Measurements from ENCODE around the gene INPP5K.
A peak's percentile ranks its signal among the peaks of the same experiment; 100 is the strongest.

Gene INPP5K

DNA sequence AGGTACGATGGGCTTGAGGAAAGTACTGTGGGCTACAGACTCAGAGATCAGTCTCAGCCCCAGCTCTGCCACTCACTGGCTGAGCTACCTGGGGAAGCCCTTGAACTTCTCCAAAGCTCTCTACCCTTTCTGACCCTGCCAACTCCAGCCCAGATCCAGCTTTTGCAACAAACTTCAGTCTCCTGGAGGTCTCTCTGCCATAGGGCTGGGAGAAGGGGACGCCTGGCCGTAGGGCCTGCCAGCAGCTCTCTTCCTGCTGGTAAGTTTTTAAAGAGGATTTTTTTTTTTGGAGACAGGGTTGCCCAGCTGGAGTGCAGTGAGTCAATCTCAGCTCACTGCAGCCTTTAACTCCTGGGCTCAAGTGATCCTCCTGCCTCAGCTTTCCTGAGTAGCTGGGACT, 11.5 kb downstream of the INPP5K start:
- Mint-ChIP-seq H3K9me3 (no peaks in the 10 kb centered on the region), H3K36me3 (ENCODE audit: low read depth) (no peaks in the 10 kb centered on the region), H3K4me1 (peaks cover 42% of the 10 kb centered on the region), H3K4me3 (no peak overlapping the region), H3K27ac (no peak overlapping the region), H3K27me3 (ENCODE audit: low read depth, poor library complexity) (peaks cover 8% of the 10 kb centered on the region)
- DNase-seq, result no peak
- TF ChIP-seq, protein P1, sequence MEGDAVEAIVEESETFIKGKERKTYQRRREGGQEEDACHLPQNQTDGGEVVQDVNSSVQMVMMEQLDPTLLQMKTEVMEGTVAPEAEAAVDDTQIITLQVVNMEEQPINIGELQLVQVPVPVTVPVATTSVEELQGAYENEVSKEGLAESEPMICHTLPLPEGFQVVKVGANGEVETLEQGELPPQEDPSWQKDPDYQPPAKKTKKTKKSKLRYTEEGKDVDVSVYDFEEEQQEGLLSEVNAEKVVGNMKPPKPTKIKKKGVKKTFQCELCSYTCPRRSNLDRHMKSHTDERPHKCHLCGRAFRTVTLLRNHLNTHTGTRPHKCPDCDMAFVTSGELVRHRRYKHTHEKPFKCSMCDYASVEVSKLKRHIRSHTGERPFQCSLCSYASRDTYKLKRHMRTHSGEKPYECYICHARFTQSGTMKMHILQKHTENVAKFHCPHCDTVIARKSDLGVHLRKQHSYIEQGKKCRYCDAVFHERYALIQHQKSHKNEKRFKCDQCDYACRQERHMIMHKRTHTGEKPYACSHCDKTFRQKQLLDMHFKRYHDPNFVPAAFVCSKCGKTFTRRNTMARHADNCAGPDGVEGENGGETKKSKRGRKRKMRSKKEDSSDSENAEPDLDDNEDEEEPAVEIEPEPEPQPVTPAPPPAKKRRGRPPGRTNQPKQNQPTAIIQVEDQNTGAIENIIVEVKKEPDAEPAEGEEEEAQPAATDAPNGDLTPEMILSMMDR (IDR thresholded peaks at IDR 0.05), result no peak

DNA sequence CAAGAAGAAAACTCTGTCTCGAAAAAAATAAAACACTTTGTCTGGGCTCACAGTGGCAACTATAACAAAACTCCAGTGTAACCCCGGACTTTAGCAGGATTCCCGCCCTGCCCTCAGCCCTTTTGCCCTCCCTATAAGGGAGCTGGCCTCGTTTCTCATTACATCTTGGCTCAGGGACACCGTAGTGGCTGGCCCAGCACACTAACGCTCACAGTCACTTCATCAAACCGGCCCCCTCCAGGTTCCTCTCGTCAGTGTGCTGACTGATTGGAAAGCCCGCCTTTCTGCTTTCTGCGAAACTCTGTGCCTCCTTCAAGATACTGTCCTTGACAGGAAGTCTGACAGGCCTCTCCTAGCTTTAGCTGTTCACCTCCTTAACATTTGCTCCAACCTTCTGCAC, 12.7 kb downstream of the INPP5K start:
- no peak overlapping the region for H3K27ac Mint-ChIP-seq
- no peak for DNase-seq
- peaks cover 11% of the 10 kb centered on the region for H3K27me3 Mint-ChIP-seq (ENCODE audit: low read depth, poor library complexity)
- TF ChIP-seq, protein P1 (IDR thresholded peaks at IDR 0.05), result no peak
- H3K9me3 Mint-ChIP-seq, result no peaks in the 10 kb centered on the region
- no peak overlapping the region for H3K4me3 Mint-ChIP-seq
- H3K36me3 Mint-ChIP-seq (ENCODE audit: low read depth), result no peaks in the 10 kb centered on the region
- H3K4me1 Mint-ChIP-seq, result peaks cover 44% of the 10 kb centered on the region

DNA sequence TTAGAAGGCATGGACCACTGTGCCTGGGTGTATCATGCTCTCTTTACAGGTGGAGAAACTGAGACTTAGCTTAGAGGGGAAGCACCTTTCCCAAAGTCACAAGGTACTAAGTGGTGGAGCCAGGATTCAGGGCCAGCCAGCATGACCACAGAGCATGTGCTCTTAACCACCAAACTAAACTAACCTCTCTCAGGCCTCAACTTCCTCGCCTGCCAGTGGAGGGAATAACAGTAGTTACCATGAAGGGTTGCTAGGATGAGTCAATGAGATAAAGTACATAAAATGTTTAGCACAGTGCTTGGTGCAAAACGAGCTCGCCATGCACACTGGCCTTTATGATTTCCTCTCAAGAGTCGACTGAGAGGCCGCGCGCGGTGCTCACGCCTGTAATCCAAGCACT, 17.5 kb downstream of the INPP5K start:
- H3K27me3 Mint-ChIP-seq (ENCODE audit: low read depth, poor library complexity), result peaks cover 12% of the 10 kb centered on the region
- H3K27ac Mint-ChIP-seq, result no peak overlapping the region
- no peaks in the 10 kb centered on the region for H3K9me3 Mint-ChIP-seq
- H3K4me1 Mint-ChIP-seq, result peaks cover 28% of the 10 kb centered on the region
- TF ChIP-seq, protein P1 (IDR thresholded peaks at IDR 0.05), result no peak
- DNase-seq, result no peak
- no peak overlapping the region for H3K4me3 Mint-ChIP-seq
- no peaks in the 10 kb centered on the region for H3K36me3 Mint-ChIP-seq (ENCODE audit: low read depth)

DNA sequence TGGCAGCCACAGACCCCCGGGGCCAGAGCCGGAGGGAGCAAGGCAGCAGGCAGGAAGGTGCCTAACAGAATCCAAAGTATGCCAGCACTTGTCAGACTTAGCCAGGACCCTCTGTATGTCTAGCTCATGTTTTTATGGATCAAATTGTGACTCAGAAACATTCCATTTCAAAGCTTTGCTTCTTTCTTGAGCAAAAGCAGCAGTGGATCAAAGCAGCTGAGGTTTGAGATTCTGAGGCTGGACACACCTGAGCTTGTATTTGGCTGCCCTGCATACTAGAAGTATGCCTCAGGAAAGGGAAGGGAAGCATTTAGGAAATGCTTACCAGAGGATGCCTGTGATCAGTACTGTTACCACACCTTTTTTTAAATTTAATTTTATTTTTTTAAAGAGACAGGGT, 18.2 kb downstream of the INPP5K start:
- Mint-ChIP-seq H3K4me3 (no peak overlapping the region), H3K27me3 (ENCODE audit: low read depth, poor library complexity) (peaks cover 17% of the 10 kb centered on the region), H3K36me3 (ENCODE audit: low read depth) (no peaks in the 10 kb centered on the region), H3K27ac (no peak overlapping the region), H3K4me1 (peaks cover 31% of the 10 kb centered on the region), H3K9me3 (no peaks in the 10 kb centered on the region)
- DNase-seq, result no peak
- TF ChIP-seq, protein P1 (IDR thresholded peaks at IDR 0.05), result no peak

DNA sequence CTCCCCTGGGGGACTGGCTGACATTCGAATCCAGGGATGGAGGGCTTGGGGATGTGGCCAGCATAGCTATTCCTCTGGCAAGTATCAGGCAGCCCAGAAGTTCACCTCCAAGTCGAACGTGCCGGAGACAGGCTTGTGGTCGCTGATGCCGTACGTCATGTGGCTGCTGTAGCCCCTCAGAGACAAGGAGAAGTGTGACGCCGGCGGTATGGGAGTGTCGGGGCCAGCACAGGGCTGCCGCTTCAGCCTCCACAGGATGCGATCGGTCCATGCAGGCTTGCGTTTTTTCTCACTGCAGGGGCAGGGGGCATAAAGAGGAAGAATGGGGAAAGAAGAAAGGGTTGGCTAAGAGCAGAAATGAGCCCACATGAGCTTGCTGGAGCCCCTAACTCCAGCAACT, 18.6 kb downstream of the INPP5K start:
- TF ChIP-seq, protein P1 (IDR thresholded peaks at IDR 0.05), result no peak
- Mint-ChIP-seq H3K4me3 (no peak overlapping the region), H3K36me3 (ENCODE audit: low read depth) (no peaks in the 10 kb centered on the region), H3K27ac (peak overlapping the region; percentile 84), H3K4me1 (peaks cover 35% of the 10 kb centered on the region), H3K9me3 (no peaks in the 10 kb centered on the region), H3K27me3 (ENCODE audit: low read depth, poor library complexity) (peaks cover 20% of the 10 kb centered on the region)
- DNase-seq, result no peak

DNA sequence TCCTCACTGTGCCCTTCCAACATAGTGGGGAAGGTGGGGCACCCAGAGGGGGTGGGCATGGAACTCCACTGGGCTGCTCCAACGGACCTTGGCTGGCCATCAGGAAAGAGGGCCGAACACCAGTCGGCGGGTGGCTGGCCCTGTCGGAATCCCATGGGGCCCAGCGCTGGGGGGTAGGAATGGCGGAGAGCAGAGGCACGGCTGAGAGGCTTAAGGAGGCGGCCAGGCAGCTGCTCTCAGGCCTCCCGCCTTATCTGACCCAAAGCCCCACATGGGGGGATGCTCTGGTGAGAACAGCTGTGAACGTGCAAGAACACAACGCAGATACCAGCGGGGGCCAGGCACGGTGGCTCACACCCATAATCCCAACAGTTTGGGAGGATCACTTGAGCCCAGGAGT, 19.5 kb downstream of the INPP5K start:
- H3K4me1 Mint-ChIP-seq, result peaks cover 40% of the 10 kb centered on the region

More for the DNA sequence above, 19.5 kb downstream of the INPP5K start:
- H3K36me3 Mint-ChIP-seq (ENCODE audit: low read depth), result no peaks in the 10 kb centered on the region
- no peak overlapping the region for H3K4me3 Mint-ChIP-seq
- TF ChIP-seq, protein P1 (IDR thresholded peaks at IDR 0.05), result no peak
- H3K27ac Mint-ChIP-seq, result no peak overlapping the region
- H3K9me3 Mint-ChIP-seq, result no peaks in the 10 kb centered on the region
- DNase-seq, result no peak
- H3K27me3 Mint-ChIP-seq (ENCODE audit: low read depth, poor library complexity), result peaks cover 20% of the 10 kb centered on the region
